GM23338 (cell line): ENCODE measurements around the gene LCN10.

ENCODE experiments used
- CREB1 ChIP-seq: fragments of 250-450 bp; sonication (Bioruptor Pico); IDR thresholded peaks from 2 replicates; pipeline ENCODE4 v1.5.0; 2020; ENCODE audit warnings: low read depth, mild to moderate bottlenecking, moderate library complexity
- EZH2 ChIP-seq: fragments of 200-600 bp; sonication (generic); IDR thresholded peaks from one replicate; pipeline ENCODE4 v1.8.0; 2017; ENCODE audit warnings: antibody characterized with exemption, mild to moderate bottlenecking, low read depth; ENCODE audit not compliant: unreplicated experiment
- EZH2phosphoT487 ChIP-seq: fragments of 200-600 bp; sonication (generic); IDR thresholded peaks from one replicate; pipeline ENCODE4 v1.8.1; 2018; ENCODE audit warnings: antibody characterized with exemption; ENCODE audit not compliant: unreplicated experiment
- JUNB ChIP-seq: IDR thresholded peaks from one replicate; pipeline ENCODE4 v1.6.1; 2016; ENCODE audit warnings: antibody characterized with exemption; ENCODE audit not compliant: unreplicated experiment
- NANOG ChIP-seq: IDR thresholded peaks from 2 replicates; pipeline ENCODE4 v1.6.1; 2016; ENCODE audit warnings: antibody characterized with exemption, borderline replicate concordance
- POLR2AphosphoS5 ChIP-seq: IDR thresholded peaks from 2 replicates; pipeline ENCODE4 v1.6.1; 2016; ENCODE audit warnings: antibody characterized with exemption, low read depth
- ZNF114 ChIP-seq: fragments of 250-450 bp; sonication (Bioruptor Pico); IDR thresholded peaks from 2 replicates; pipeline ENCODE4 v1.5.0; 2020; ENCODE audit warnings: mild to moderate bottlenecking, moderate library complexity
- ZNF331 ChIP-seq: fragments of 250-450 bp; sonication (Bioruptor Pico); IDR thresholded peaks from 2 replicates; pipeline ENCODE4 v1.5.0; 2020; ENCODE audit warnings: low read depth, mild to moderate bottlenecking, moderate library complexity
- TF ChIP-seq, protein P1 (sequence below), 2 experiments: fragments of 200-600 bp in 1 of 2; sonication (generic) in 1 of 2; conservative IDR thresholded peaks; 2 replicates each; pipeline versions ENCODE4 v1.5.1 to v1.6.1; 2016 to 2017; ENCODE audit warnings: antibody characterized with exemption in 2 of 2, low read depth in 2 of 2, mild to moderate bottlenecking in 2 of 2, moderate library complexity in 1 of 2
- TF ChIP-seq, protein P2 (sequence below): IDR thresholded peaks from one replicate; pipeline ENCODE4 v1.6.1; 2018; ENCODE audit warnings: antibody characterized with exemption; ENCODE audit not compliant: unreplicated experiment
- TF ChIP-seq, protein P3 (sequence below): IDR thresholded peaks from 2 replicates; pipeline ENCODE4 v1.6.1; 2016; ENCODE audit warnings: antibody characterized with exemption
- TF ChIP-seq, protein P4 (sequence below): fragments of 250-450 bp; sonication (Bioruptor Pico); IDR thresholded peaks from 2 replicates; pipeline ENCODE4 v1.5.0; 2020; ENCODE audit warnings: mild to moderate bottlenecking, moderate library complexity

DNA sequence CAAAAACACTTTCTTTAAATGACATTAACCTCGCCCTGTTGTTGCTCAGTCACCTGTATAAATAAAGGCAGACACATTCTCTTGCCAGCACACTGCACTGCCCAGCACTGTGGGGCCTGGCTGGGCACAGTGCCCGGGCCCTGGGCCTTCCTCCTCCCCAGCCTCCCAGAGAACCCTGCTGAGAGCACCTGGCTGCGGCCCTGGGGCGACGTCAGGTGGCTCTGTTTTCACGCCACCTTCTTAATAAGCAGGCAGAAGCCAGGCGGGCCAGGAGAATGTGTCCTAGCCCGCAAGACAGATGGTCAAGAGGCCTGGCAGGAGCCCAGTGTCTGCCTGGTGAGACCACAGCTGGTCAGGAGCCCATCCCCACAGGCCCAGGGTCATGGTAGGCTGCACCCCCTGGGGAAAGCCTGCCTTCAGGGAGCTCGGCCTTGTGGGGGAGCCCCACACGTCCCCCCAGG lies 47.3 kb downstream of the LCN10 start:
- TF ChIP-seq, protein P1, sequence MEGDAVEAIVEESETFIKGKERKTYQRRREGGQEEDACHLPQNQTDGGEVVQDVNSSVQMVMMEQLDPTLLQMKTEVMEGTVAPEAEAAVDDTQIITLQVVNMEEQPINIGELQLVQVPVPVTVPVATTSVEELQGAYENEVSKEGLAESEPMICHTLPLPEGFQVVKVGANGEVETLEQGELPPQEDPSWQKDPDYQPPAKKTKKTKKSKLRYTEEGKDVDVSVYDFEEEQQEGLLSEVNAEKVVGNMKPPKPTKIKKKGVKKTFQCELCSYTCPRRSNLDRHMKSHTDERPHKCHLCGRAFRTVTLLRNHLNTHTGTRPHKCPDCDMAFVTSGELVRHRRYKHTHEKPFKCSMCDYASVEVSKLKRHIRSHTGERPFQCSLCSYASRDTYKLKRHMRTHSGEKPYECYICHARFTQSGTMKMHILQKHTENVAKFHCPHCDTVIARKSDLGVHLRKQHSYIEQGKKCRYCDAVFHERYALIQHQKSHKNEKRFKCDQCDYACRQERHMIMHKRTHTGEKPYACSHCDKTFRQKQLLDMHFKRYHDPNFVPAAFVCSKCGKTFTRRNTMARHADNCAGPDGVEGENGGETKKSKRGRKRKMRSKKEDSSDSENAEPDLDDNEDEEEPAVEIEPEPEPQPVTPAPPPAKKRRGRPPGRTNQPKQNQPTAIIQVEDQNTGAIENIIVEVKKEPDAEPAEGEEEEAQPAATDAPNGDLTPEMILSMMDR (conservative IDR thresholded peaks at IDR 0.05; ENCODE audit: low read depth in 2 of 2) = no peak
- TF ChIP-seq CREB1 (no peak), NANOG (no peak), JUNB (no peak), POLR2AphosphoS5 (no peak), EZH2phosphoT487 (no peak), ZNF114 (CRISPR knock-in tag) (no peak), ZNF331 (CRISPR knock-in tag) (no peak), EZH2 (no peak)
- TF ChIP-seq, protein P2, sequence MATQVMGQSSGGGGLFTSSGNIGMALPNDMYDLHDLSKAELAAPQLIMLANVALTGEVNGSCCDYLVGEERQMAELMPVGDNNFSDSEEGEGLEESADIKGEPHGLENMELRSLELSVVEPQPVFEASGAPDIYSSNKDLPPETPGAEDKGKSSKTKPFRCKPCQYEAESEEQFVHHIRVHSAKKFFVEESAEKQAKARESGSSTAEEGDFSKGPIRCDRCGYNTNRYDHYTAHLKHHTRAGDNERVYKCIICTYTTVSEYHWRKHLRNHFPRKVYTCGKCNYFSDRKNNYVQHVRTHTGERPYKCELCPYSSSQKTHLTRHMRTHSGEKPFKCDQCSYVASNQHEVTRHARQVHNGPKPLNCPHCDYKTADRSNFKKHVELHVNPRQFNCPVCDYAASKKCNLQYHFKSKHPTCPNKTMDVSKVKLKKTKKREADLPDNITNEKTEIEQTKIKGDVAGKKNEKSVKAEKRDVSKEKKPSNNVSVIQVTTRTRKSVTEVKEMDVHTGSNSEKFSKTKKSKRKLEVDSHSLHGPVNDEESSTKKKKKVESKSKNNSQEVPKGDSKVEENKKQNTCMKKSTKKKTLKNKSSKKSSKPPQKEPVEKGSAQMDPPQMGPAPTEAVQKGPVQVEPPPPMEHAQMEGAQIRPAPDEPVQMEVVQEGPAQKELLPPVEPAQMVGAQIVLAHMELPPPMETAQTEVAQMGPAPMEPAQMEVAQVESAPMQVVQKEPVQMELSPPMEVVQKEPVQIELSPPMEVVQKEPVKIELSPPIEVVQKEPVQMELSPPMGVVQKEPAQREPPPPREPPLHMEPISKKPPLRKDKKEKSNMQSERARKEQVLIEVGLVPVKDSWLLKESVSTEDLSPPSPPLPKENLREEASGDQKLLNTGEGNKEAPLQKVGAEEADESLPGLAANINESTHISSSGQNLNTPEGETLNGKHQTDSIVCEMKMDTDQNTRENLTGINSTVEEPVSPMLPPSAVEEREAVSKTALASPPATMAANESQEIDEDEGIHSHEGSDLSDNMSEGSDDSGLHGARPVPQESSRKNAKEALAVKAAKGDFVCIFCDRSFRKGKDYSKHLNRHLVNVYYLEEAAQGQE = no peak
- TF ChIP-seq, protein P3, sequence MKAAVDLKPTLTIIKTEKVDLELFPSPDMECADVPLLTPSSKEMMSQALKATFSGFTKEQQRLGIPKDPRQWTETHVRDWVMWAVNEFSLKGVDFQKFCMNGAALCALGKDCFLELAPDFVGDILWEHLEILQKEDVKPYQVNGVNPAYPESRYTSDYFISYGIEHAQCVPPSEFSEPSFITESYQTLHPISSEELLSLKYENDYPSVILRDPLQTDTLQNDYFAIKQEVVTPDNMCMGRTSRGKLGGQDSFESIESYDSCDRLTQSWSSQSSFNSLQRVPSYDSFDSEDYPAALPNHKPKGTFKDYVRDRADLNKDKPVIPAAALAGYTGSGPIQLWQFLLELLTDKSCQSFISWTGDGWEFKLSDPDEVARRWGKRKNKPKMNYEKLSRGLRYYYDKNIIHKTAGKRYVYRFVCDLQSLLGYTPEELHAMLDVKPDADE = no peak
- TF ChIP-seq, protein P4, sequence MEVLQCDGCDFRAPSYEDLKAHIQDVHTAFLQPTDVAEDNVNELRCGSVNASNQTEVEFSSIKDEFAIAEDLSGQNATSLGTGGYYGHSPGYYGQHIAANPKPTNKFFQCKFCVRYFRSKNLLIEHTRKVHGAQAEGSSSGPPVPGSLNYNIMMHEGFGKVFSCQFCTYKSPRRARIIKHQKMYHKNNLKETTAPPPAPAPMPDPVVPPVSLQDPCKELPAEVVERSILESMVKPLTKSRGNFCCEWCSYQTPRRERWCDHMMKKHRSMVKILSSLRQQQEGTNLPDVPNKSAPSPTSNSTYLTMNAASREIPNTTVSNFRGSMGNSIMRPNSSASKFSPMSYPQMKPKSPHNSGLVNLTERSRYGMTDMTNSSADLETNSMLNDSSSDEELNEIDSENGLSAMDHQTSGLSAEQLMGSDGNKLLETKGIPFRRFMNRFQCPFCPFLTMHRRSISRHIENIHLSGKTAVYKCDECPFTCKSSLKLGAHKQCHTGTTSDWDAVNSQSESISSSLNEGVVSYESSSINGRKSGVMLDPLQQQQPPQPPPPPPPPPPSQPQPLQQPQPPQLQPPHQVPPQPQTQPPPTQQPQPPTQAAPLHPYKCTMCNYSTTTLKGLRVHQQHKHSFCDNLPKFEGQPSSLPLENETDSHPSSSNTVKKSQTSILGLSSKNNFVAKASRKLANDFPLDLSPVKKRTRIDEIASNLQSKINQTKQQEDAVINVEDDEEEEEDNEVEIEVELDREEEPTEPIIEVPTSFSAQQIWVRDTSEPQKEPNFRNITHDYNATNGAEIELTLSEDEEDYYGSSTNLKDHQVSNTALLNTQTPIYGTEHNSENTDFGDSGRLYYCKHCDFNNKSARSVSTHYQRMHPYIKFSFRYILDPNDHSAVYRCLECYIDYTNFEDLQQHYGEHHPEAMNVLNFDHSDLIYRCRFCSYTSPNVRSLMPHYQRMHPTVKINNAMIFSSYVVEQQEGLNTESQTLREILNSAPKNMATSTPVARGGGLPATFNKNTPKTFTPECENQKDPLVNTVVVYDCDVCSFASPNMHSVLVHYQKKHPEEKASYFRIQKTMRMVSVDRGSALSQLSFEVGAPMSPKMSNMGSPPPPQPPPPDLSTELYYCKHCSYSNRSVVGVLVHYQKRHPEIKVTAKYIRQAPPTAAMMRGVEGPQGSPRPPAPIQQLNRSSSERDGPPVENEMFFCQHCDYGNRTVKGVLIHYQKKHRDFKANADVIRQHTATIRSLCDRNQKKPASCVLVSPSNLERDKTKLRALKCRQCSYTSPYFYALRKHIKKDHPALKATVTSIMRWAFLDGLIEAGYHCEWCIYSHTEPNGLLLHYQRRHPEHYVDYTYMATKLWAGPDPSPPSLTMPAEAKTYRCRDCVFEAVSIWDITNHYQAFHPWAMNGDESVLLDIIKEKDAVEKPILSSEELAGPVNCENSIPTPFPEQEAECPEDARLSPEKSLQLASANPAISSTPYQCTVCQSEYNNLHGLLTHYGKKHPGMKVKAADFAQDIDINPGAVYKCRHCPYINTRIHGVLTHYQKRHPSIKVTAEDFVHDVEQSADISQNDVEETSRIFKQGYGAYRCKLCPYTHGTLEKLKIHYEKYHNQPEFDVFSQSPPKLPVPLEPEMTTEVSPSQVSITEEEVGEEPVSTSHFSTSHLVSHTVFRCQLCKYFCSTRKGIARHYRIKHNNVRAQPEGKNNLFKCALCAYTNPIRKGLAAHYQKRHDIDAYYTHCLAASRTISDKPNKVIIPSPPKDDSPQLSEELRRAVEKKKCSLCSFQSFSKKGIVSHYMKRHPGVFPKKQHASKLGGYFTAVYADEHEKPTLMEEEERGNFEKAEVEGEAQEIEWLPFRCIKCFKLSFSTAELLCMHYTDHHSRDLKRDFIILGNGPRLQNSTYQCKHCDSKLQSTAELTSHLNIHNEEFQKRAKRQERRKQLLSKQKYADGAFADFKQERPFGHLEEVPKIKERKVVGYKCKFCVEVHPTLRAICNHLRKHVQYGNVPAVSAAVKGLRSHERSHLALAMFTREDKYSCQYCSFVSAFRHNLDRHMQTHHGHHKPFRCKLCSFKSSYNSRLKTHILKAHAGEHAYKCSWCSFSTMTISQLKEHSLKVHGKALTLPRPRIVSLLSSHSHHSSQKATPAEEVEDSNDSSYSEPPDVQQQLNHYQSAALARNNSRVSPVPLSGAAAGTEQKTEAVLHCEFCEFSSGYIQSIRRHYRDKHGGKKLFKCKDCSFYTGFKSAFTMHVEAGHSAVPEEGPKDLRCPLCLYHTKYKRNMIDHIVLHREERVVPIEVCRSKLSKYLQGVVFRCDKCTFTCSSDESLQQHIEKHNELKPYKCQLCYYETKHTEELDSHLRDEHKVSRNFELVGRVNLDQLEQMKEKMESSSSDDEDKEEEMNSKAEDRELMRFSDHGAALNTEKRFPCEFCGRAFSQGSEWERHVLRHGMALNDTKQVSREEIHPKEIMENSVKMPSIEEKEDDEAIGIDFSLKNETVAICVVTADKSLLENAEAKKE = no peak
